ENCODE data around the gene TRAPPC2L. TPM values are rescaled to one million over a fixed set of nuclear protein-coding genes. Genes with fewer than 3 reads are reported as not detected.

Gene TRAPPC2L
- total and polyA plus RNA-seq, 2 of the 13 experiments (the other 11 are each of a cell fraction or from before 2014, with no cell fraction given): 96.3 to 107 TPM

- TF ChIP-seq FOXK1 (CRISPR knock-in tag; IDR thresholded peaks at IDR 0.05; ENCODE audit: borderline replicate concordance, low read depth): no peak
- TF ChIP-seq, protein P1, sequence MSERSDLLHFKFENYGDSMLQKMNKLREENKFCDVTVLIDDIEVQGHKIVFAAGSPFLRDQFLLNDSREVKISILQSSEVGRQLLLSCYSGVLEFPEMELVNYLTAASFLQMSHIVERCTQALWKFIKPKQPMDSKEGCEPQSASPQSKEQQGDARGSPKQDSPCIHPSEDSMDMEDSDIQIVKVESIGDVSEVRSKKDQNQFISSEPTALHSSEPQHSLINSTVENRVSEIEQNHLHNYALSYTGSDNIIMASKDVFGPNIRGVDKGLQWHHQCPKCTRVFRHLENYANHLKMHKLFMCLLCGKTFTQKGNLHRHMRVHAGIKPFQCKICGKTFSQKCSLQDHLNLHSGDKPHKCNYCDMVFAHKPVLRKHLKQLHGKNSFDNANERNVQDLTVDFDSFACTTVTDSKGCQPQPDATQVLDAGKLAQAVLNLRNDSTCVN (CRISPR knock-in tag; IDR thresholded peaks at IDR 0.05; ENCODE audit: borderline replicate concordance): no peak
- TF ChIP-seq SOX5 (CRISPR knock-in tag; IDR thresholded peaks at IDR 0.05; ENCODE audit: borderline replicate concordance): no peak
- no peak for TF ChIP-seq TBP (CRISPR knock-in tag; IDR thresholded peaks at IDR 0.05)
- TF ChIP-seq PAF1 (CRISPR knock-in tag; IDR thresholded peaks at IDR 0.05): no peak
- TF ChIP-seq, protein P2, sequence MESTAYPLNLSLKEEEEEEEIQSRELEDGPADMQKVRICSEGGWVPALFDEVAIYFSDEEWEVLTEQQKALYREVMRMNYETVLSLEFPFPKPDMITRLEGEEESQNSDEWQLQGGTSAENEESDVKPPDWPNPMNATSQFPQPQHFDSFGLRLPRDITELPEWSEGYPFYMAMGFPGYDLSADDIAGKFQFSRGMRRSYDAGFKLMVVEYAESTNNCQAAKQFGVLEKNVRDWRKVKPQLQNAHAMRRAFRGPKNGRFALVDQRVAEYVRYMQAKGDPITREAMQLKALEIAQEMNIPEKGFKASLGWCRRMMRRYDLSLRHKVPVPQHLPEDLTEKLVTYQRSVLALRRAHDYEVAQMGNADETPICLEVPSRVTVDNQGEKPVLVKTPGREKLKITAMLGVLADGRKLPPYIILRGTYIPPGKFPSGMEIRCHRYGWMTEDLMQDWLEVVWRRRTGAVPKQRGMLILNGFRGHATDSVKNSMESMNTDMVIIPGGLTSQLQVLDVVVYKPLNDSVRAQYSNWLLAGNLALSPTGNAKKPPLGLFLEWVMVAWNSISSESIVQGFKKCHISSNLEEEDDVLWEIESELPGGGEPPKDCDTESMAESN (CRISPR knock-in tag; conservative IDR thresholded peaks at IDR 0.05): 0 out of 2 replicates have a peak, but pooled peaks have one; percentile 3
- TF ChIP-seq HNRNPK (IDR thresholded peaks at IDR 0.05; ENCODE audit: low read depth, low read length, poor library complexity, severe bottlenecking): no peak
- TF ChIP-seq MAX (IDR thresholded peaks at IDR 0.05): peak; percentile 40
- no peak for TF ChIP-seq ZNF335 (CRISPR knock-in tag; IDR thresholded peaks at IDR 0.05)
- TF ChIP-seq AKAP8 (CRISPR knock-in tag; IDR thresholded peaks at IDR 0.05): peak; percentile 35; the same call in 1 of the 2 replicates
- no peak for TF ChIP-seq ZNF407 (CRISPR knock-in tag; IDR thresholded peaks at IDR 0.05; ENCODE audit: not compliant biosample characterization)
Measured at GRCh38 chr16:88817785-88818574, 38.9 kb upstream of the TRAPPC2L start (continued).

Measured in HepG2 (cell line).